ENCODE measurements around the gene PARK7. TPM values are rescaled to one million over a fixed set of nuclear protein-coding genes. Genes with fewer than 3 reads are reported as not detected.

The PARK7 gene
- total and polyA plus RNA-seq, 2 experiments from 2014 or later: 178 to 679 TPM

DNA sequence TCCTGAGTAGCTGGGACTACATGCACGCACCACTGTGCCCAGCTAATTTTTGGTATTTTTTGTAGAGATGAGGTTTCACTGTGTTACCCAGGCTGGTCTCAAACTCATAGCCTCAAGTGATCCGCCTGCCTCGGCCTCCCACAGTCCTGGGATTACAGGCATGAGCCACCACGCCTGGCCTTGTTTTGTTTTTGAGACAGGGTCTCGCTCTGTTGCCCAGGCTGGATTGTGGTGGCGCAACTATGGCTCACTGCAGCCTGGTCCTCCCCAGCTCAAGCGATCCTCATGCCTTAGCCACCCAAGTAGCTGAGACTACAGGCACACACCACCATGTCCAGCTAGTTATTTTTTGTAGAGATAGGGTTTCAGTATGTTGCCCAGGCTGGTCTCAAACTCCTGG is 26.0 kb downstream of the PARK7 start:
- no peak for DNase-seq (ENCODE audit: low spot score)
- ATAC-seq: no peak
- Mint-ChIP-seq H3K27ac (no peak overlapping the region), H3K4me3 (no peak overlapping the region), H3K27me3 (ENCODE audit: insufficient read depth, low read depth, poor library complexity) (peaks cover 12% of the 10 kb centered on the region), H3K9me3 (no peaks in the 10 kb centered on the region), H3K4me1 (peaks cover 18% of the 10 kb centered on the region), H3K36me3 (ENCODE audit: low read depth) (peaks cover 51% of the 10 kb centered on the region)
- TF ChIP-seq ETS1 (IDR thresholded peaks at IDR 0.05): no peak
- TF ChIP-seq CREB1 (CRISPR knock-in tag; IDR thresholded peaks at IDR 0.05; ENCODE audit: low read depth): no peak
- TF ChIP-seq EZH2phosphoT487 (IDR thresholded peaks at IDR 0.05; ENCODE audit: unreplicated experiment): no peak
- TF ChIP-seq JUNB (IDR thresholded peaks at IDR 0.05; ENCODE audit: unreplicated experiment): no peak
- TF ChIP-seq POLR2AphosphoS5 (IDR thresholded peaks at IDR 0.05; ENCODE audit: low read depth): no peak
- TF ChIP-seq EZH2 (IDR thresholded peaks at IDR 0.05; ENCODE audit: low read depth, unreplicated experiment): no peak
- no peak for TF ChIP-seq CTCF (conservative IDR thresholded peaks at IDR 0.05; ENCODE audit: low read depth in 2 of 2)
- no peak for TF ChIP-seq ZNF331 (CRISPR knock-in tag; IDR thresholded peaks at IDR 0.05; ENCODE audit: low read depth)
- TF ChIP-seq, protein P1, sequence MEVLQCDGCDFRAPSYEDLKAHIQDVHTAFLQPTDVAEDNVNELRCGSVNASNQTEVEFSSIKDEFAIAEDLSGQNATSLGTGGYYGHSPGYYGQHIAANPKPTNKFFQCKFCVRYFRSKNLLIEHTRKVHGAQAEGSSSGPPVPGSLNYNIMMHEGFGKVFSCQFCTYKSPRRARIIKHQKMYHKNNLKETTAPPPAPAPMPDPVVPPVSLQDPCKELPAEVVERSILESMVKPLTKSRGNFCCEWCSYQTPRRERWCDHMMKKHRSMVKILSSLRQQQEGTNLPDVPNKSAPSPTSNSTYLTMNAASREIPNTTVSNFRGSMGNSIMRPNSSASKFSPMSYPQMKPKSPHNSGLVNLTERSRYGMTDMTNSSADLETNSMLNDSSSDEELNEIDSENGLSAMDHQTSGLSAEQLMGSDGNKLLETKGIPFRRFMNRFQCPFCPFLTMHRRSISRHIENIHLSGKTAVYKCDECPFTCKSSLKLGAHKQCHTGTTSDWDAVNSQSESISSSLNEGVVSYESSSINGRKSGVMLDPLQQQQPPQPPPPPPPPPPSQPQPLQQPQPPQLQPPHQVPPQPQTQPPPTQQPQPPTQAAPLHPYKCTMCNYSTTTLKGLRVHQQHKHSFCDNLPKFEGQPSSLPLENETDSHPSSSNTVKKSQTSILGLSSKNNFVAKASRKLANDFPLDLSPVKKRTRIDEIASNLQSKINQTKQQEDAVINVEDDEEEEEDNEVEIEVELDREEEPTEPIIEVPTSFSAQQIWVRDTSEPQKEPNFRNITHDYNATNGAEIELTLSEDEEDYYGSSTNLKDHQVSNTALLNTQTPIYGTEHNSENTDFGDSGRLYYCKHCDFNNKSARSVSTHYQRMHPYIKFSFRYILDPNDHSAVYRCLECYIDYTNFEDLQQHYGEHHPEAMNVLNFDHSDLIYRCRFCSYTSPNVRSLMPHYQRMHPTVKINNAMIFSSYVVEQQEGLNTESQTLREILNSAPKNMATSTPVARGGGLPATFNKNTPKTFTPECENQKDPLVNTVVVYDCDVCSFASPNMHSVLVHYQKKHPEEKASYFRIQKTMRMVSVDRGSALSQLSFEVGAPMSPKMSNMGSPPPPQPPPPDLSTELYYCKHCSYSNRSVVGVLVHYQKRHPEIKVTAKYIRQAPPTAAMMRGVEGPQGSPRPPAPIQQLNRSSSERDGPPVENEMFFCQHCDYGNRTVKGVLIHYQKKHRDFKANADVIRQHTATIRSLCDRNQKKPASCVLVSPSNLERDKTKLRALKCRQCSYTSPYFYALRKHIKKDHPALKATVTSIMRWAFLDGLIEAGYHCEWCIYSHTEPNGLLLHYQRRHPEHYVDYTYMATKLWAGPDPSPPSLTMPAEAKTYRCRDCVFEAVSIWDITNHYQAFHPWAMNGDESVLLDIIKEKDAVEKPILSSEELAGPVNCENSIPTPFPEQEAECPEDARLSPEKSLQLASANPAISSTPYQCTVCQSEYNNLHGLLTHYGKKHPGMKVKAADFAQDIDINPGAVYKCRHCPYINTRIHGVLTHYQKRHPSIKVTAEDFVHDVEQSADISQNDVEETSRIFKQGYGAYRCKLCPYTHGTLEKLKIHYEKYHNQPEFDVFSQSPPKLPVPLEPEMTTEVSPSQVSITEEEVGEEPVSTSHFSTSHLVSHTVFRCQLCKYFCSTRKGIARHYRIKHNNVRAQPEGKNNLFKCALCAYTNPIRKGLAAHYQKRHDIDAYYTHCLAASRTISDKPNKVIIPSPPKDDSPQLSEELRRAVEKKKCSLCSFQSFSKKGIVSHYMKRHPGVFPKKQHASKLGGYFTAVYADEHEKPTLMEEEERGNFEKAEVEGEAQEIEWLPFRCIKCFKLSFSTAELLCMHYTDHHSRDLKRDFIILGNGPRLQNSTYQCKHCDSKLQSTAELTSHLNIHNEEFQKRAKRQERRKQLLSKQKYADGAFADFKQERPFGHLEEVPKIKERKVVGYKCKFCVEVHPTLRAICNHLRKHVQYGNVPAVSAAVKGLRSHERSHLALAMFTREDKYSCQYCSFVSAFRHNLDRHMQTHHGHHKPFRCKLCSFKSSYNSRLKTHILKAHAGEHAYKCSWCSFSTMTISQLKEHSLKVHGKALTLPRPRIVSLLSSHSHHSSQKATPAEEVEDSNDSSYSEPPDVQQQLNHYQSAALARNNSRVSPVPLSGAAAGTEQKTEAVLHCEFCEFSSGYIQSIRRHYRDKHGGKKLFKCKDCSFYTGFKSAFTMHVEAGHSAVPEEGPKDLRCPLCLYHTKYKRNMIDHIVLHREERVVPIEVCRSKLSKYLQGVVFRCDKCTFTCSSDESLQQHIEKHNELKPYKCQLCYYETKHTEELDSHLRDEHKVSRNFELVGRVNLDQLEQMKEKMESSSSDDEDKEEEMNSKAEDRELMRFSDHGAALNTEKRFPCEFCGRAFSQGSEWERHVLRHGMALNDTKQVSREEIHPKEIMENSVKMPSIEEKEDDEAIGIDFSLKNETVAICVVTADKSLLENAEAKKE (CRISPR knock-in tag; IDR thresholded peaks at IDR 0.05): no peak
- no peak for TF ChIP-seq ZNF114 (CRISPR knock-in tag; IDR thresholded peaks at IDR 0.05)
- TF ChIP-seq REST (IDR thresholded peaks at IDR 0.05; ENCODE audit: unreplicated experiment): no peak
- no peak for TF ChIP-seq NANOG (IDR thresholded peaks at IDR 0.05; ENCODE audit: borderline replicate concordance)
- TF ChIP-seq STAT1 (IDR thresholded peaks at IDR 0.05; ENCODE audit: unreplicated experiment): no peak
- H3K27ac ChIP-seq (ENCODE audit: low read depth): no peak overlapping the region
- peaks cover 9% of the 10 kb centered on the region; the same call in 1 of the 2 replicates for H3F3A ChIP-seq (replicated peaks; ENCODE audit: low read depth)
- peaks cover 9% of the 10 kb centered on the region for H3K79me2 ChIP-seq (replicated peaks; ENCODE audit: insufficient read depth)
- H4K20me1 ChIP-seq (replicated peaks; ENCODE audit: insufficient read depth): no peaks in the 10 kb centered on the region
- H3K36me3 ChIP-seq (ENCODE audit: insufficient read depth): peaks cover 28% of the 10 kb centered on the region
- H3K4me1 ChIP-seq (ENCODE audit: insufficient read depth): peaks cover 2% of the 10 kb centered on the region; the same call in 1 of the 2 replicates
- H3K9me2 ChIP-seq (ENCODE audit: insufficient read depth): no peaks in the 10 kb centered on the region
- no peak overlapping the region for H3K4me2 ChIP-seq
- H3K4me3 ChIP-seq: no peak overlapping the region
- H3K27me3 ChIP-seq (ENCODE audit: insufficient read depth): no peaks in the 10 kb centered on the region
- no peak overlapping the region for H2AFZ ChIP-seq

Measured in GM23338 (cell line).